ACC112 (cell line): ENCODE data around the gene TRIO.

Source experiments
- H2AFZ ChIP-seq: fragments of 200-600 bp; sonication (generic); one replicate; pipeline ENCODE4 v1.6.0; 2017; ENCODE audit warnings: antibody characterized with exemption, low read length; ENCODE audit not compliant: unreplicated experiment
- H3K27ac ChIP-seq: fragments of 200-600 bp; sonication (generic); 2 replicates; pipeline ENCODE4 v1.5.1; 2014; ENCODE audit warnings: low read depth, mild to moderate bottlenecking, antibody characterized with exemption, low read length, moderate library complexity
- H3K27me3 ChIP-seq: fragments of 200-600 bp; sonication (generic); 2 replicates; pipeline ENCODE4 v1.6.1; 2014; ENCODE audit warnings: mild to moderate bottlenecking, antibody characterized with exemption, low read length, moderate library complexity, mixed read lengths; ENCODE audit not compliant: insufficient read depth
- H3K36me3 ChIP-seq: fragments of 200-600 bp; sonication (generic); 2 replicates; pipeline ENCODE4 v1.6.1; 2016; ENCODE audit warnings: mild to moderate bottlenecking, antibody characterized with exemption, low read length, moderate library complexity, mixed read lengths; ENCODE audit not compliant: insufficient read depth
- H3K4me1 ChIP-seq: fragments of 200-600 bp; sonication (generic); one replicate; pipeline ENCODE4 v1.6.1; 2016; ENCODE audit warnings: low read length, mixed read lengths; ENCODE audit not compliant: insufficient read depth, unreplicated experiment, control insufficient read depth
- H3K4me3 ChIP-seq: fragments of 200-600 bp; sonication (generic); 2 replicates; pipeline ENCODE4 v1.5.1; 2014; ENCODE audit warnings: mild to moderate bottlenecking, low read depth, low read length
- H3K79me2 ChIP-seq: fragments of 200-600 bp; sonication (generic); one replicate; pipeline ENCODE4 v1.6.0; 2016; ENCODE audit warnings: low read length; ENCODE audit not compliant: control insufficient read depth, unreplicated experiment, insufficient read depth

The TRIO gene

GRCh38 chr5:14218011-14218410 lies 74.9 kb downstream of the TRIO start:
- Histone ChIP-seq H3K27me3 (no peaks in the 10 kb centered on the region), H2AFZ (no peak overlapping the region), H3K27ac (no peak overlapping the region), H3K79me2 (peaks cover 98% of the 10 kb centered on the region), H3K4me1 (peaks cover 57% of the 10 kb centered on the region), H3K4me3 (no peak overlapping the region), H3K36me3 (peaks cover 15% of the 10 kb centered on the region; the same call in 1 of the 2 replicates)

GRCh38 chr5:14218480-14218879 lies 75.3 kb downstream of the TRIO start:
- no peak overlapping the region for H3K27ac ChIP-seq

GRCh38 chr5:14218897-14219573 lies 75.9 kb downstream of the TRIO start:
- peaks cover 98% of the 10 kb centered on the region for H3K79me2 ChIP-seq

More at GRCh38 chr5:14218480-14218879, 75.3 kb downstream of the TRIO start:
- Histone ChIP-seq H3K79me2 (peaks cover 100% of the 10 kb centered on the region), H3K4me1 (peaks cover 54% of the 10 kb centered on the region), H3K27me3 (no peaks in the 10 kb centered on the region), H3K4me3 (no peak overlapping the region), H3K36me3 (peaks cover 20% of the 10 kb centered on the region; the same call in 1 of the 2 replicates), H2AFZ (no peak overlapping the region)

GRCh38 chr5:14219800-14220512 lies 76.8 kb downstream of the TRIO start:
- Histone ChIP-seq H3K27ac (no peak overlapping the region), H2AFZ (no peak overlapping the region), H3K36me3 (peaks cover 13% of the 10 kb centered on the region; the same call in 1 of the 2 replicates), H3K4me3 (no peak overlapping the region), H3K79me2 (peaks cover 97% of the 10 kb centered on the region), H3K4me1 (peaks cover 40% of the 10 kb centered on the region), H3K27me3 (no peaks in the 10 kb centered on the region)

More at GRCh38 chr5:14218897-14219573, 75.9 kb downstream of the TRIO start:
- no peak overlapping the region for H2AFZ ChIP-seq
- H3K27ac ChIP-seq: no peak overlapping the region
- H3K36me3 ChIP-seq: peaks cover 21% of the 10 kb centered on the region; the same call in 1 of the 2 replicates
- no peaks in the 10 kb centered on the region for H3K27me3 ChIP-seq
- peaks cover 49% of the 10 kb centered on the region for H3K4me1 ChIP-seq
- H3K4me3 ChIP-seq: no peak overlapping the region

- peaks cover 13% of the 10 kb centered on the region; the same call in 1 of the 2 replicates for H3K36me3 ChIP-seq
- H3K4me1 ChIP-seq: peaks cover 44% of the 10 kb centered on the region
- H3K4me3 ChIP-seq: no peak overlapping the region
- peaks cover 97% of the 10 kb centered on the region for H3K79me2 ChIP-seq
- H3K27ac ChIP-seq: no peak overlapping the region
- no peak overlapping the region for H2AFZ ChIP-seq
- H3K27me3 ChIP-seq: no peaks in the 10 kb centered on the region
These were observed 77.5 kb downstream of the TRIO start for GRCh38 chr5:14220642-14221041.

- H3K36me3 ChIP-seq: peaks cover 13% of the 10 kb centered on the region; the same call in 1 of the 2 replicates
These were observed 78.6 kb downstream of the TRIO start for GRCh38 chr5:14221732-14222131.

GRCh38 chr5:14222206-14222605 lies 79.1 kb downstream of the TRIO start:
- no peaks in the 10 kb centered on the region for H3K27me3 ChIP-seq
- H3K36me3 ChIP-seq: peaks cover 13% of the 10 kb centered on the region; the same call in 1 of the 2 replicates
- no peak overlapping the region for H3K4me3 ChIP-seq
- peaks cover 97% of the 10 kb centered on the region for H3K79me2 ChIP-seq
- no peak overlapping the region for H2AFZ ChIP-seq
- no peak overlapping the region for H3K27ac ChIP-seq
- peaks cover 36% of the 10 kb centered on the region for H3K4me1 ChIP-seq

More at GRCh38 chr5:14221732-14222131, 78.6 kb downstream of the TRIO start:
- H3K27ac ChIP-seq: no peak overlapping the region
- H3K4me1 ChIP-seq: peaks cover 35% of the 10 kb centered on the region
- H3K27me3 ChIP-seq: no peaks in the 10 kb centered on the region
- peaks cover 97% of the 10 kb centered on the region for H3K79me2 ChIP-seq
- H3K4me3 ChIP-seq: no peak overlapping the region
- H2AFZ ChIP-seq: no peak overlapping the region

- Histone ChIP-seq H2AFZ (no peak overlapping the region), H3K36me3 (peaks cover 13% of the 10 kb centered on the region; the same call in 1 of the 2 replicates), H3K79me2 (peaks cover 98% of the 10 kb centered on the region), H3K27me3 (no peaks in the 10 kb centered on the region), H3K27ac (no peak overlapping the region), H3K4me3 (no peak overlapping the region), H3K4me1 (peaks cover 40% of the 10 kb centered on the region)
These were observed 80.2 kb downstream of the TRIO start for GRCh38 chr5:14223372-14223771.

GRCh38 chr5:14225173-14225834 lies 82.2 kb downstream of the TRIO start:
- H3K79me2 ChIP-seq: peaks cover 98% of the 10 kb centered on the region
- no peaks in the 10 kb centered on the region for H3K27me3 ChIP-seq
- H3K36me3 ChIP-seq: peaks cover 13% of the 10 kb centered on the region; the same call in 1 of the 2 replicates
- no peak overlapping the region for H3K4me3 ChIP-seq
- H3K4me1 ChIP-seq: peaks cover 26% of the 10 kb centered on the region
- no peak overlapping the region for H3K27ac ChIP-seq
- no peak overlapping the region for H2AFZ ChIP-seq

- peaks cover 98% of the 10 kb centered on the region for H3K79me2 ChIP-seq
- no peaks in the 10 kb centered on the region for H3K27me3 ChIP-seq
- H3K36me3 ChIP-seq: peaks cover 13% of the 10 kb centered on the region; the same call in 1 of the 2 replicates
- H3K4me1 ChIP-seq: peaks cover 33% of the 10 kb centered on the region
- H2AFZ ChIP-seq: no peak overlapping the region
- no peak overlapping the region for H3K4me3 ChIP-seq
- H3K27ac ChIP-seq: no peak overlapping the region
These were observed 83.0 kb downstream of the TRIO start for GRCh38 chr5:14226149-14226548.
